HEK293 (cell line): ENCODE results near the gene AHCYL1.

Experiments used
- CTCF ChIP-seq: fragments of 450-650 bp; formaldehyde crosslinking; IDR thresholded peaks from 2 replicates; pipeline ENCODE4 v1.5.1; 2016; ENCODE audit warnings: missing biosample characterization, missing genetic modification characterization
- ELK4 ChIP-seq: IDR thresholded peaks from 2 replicates; pipeline ENCODE4 v1.6.1; 2011; ENCODE audit warnings: mild to moderate bottlenecking, low read depth, low read length, borderline replicate concordance
- GLI4 ChIP-seq: fragments of 450-650 bp; formaldehyde crosslinking; IDR thresholded peaks from 2 replicates; pipeline ENCODE4 v1.5.1; 2016; ENCODE audit warnings: missing biosample characterization, missing genetic modification characterization
- KLF8 ChIP-seq: fragments of 450-650 bp; formaldehyde crosslinking; IDR thresholded peaks from 2 replicates; pipeline ENCODE4 v1.5.1; 2016; ENCODE audit warnings: missing biosample characterization, missing genetic modification characterization
- REST ChIP-seq: fragments of 450-650 bp; formaldehyde crosslinking; IDR thresholded peaks from 2 replicates; pipeline ENCODE4 v1.5.1; 2016; ENCODE audit warnings: missing biosample characterization, missing genetic modification characterization
- ZBTB10 ChIP-seq: fragments of 450-650 bp; formaldehyde crosslinking; IDR thresholded peaks from 2 replicates; pipeline ENCODE4 v1.5.1; 2016; ENCODE audit warnings: missing biosample characterization, missing genetic modification characterization
- ZBTB7A ChIP-seq: fragments of 450-650 bp; formaldehyde crosslinking; IDR thresholded peaks from 2 replicates; pipeline ENCODE4 v1.5.1; 2016; ENCODE audit warnings: low read depth, missing biosample characterization, missing genetic modification characterization
- ZIC2 ChIP-seq: fragments of 450-650 bp; formaldehyde crosslinking; IDR thresholded peaks from 2 replicates; pipeline ENCODE4 v1.5.1; 2016; ENCODE audit warnings: missing biosample characterization, missing genetic modification characterization
- ZNF16 ChIP-seq: fragments of 450-650 bp; formaldehyde crosslinking; IDR thresholded peaks from 2 replicates; pipeline ENCODE4 v1.5.1; 2016; ENCODE audit warnings: low read depth, missing biosample characterization, missing genetic modification characterization
- ZNF341 ChIP-seq: fragments of 450-650 bp; formaldehyde crosslinking; IDR thresholded peaks from 2 replicates; pipeline ENCODE4; 2016; ENCODE audit warnings: low read depth, missing biosample characterization, missing genetic modification characterization
- ZNF488 ChIP-seq: fragments of 450-650 bp; formaldehyde crosslinking; IDR thresholded peaks from 2 replicates; pipeline ENCODE4 v1.5.1; 2016; ENCODE audit warnings: missing biosample characterization, missing genetic modification characterization
- ZNF529 ChIP-seq: fragments of 450-650 bp; formaldehyde crosslinking; IDR thresholded peaks from 2 replicates; pipeline ENCODE4 v1.5.1; 2017; ENCODE audit warnings: missing genetic modification characterization, missing biosample characterization; ENCODE audit not compliant: insufficient replicate concordance
- ZNF555 ChIP-seq: fragments of 450-650 bp; formaldehyde crosslinking; conservative IDR thresholded peaks from 2 replicates; pipeline ENCODE4 v1.5.1; 2017; ENCODE audit warnings: missing biosample characterization, mild to moderate bottlenecking, missing genetic modification characterization, inconsistent platforms
- ZSCAN4 ChIP-seq: fragments of 450-650 bp; formaldehyde crosslinking; IDR thresholded peaks from 2 replicates; pipeline ENCODE4 v1.5.1; 2017; ENCODE audit warnings: missing biosample characterization, missing genetic modification characterization

- TF ChIP-seq ZNF16 (tag by site-specific recombination): no peak
- no peak for TF ChIP-seq ZBTB10 (tag by site-specific recombination)
- TF ChIP-seq CTCF: no peak
- no peak for TF ChIP-seq ZNF555 (tag by site-specific recombination)
- no peak for TF ChIP-seq ZNF529 (tag by site-specific recombination)
- no peak for TF ChIP-seq REST
- TF ChIP-seq ZBTB7A: no peak
- peak; percentile 8; the same call in 1 of the 2 replicates for TF ChIP-seq ZNF341 (tag by site-specific recombination)
- peak; percentile 51; the same call in 1 of the 2 replicates for TF ChIP-seq KLF8 (tag by site-specific recombination)
- no peak for TF ChIP-seq GLI4 (tag by site-specific recombination)
- TF ChIP-seq ELK4: no peak
- TF ChIP-seq ZNF488: no peak
- TF ChIP-seq ZSCAN4 (tag by site-specific recombination): no peak
- 0 out of 2 replicates have a peak, but pooled peaks have one; percentile 44 for TF ChIP-seq ZIC2 (tag by site-specific recombination)
Measured at GRCh38 chr1:110003747-110004428, 19.3 kb downstream of the AHCYL1 start.
